GM21528 (cell line): Measurements from ENCODE around the gene PLXND1.
"Not testable (repeated sequence)": the region's sequence is repeated elsewhere in the genome, so short reads cannot be mapped to it uniquely, and the experiment has no call there.

Source experiments
- ATAC-seq: cut with Tn5 transposase; IDR thresholded peaks from one replicate; pipeline ENCODE4 v1.9.1; 2021; ENCODE audit warnings: mild to moderate bottlenecking, moderate library complexity; ENCODE audit not compliant: unreplicated experiment, low FRiP score

Gene PLXND1

GRCh38 chr3:129606636-129607390 lies at the start of gene PLXND1:
PLXND1 (minus strand) TSS chr3:129606676; CDS start chr3:129606639, 37 bp downstream.
- no peak for ATAC-seq

- no peak for ATAC-seq
These were observed 48.8 kb upstream of the PLXND1 start for GRCh38 chr3:129655291-129655700.

GRCh38 chr3:129654131-129654530 lies 47.7 kb upstream of the PLXND1 start:
- ATAC-seq = no peak

GRCh38 chr3:129653019-129653418 lies 46.5 kb upstream of the PLXND1 start:
- no peak for ATAC-seq

GRCh38 chr3:129651435-129652202 lies 45.1 kb upstream of the PLXND1 start:
- no peak for ATAC-seq

- ATAC-seq = no peak
These were observed 43.9 kb upstream of the PLXND1 start for GRCh38 chr3:129650256-129650872.

GRCh38 chr3:129648391-129648790 lies 41.9 kb upstream of the PLXND1 start:
- no peak for ATAC-seq

GRCh38 chr3:129645286-129645685 lies 38.8 kb upstream of the PLXND1 start:
- no peak for ATAC-seq

- no peak for ATAC-seq
These were observed 38.4 kb upstream of the PLXND1 start for GRCh38 chr3:129644836-129645235.

- ATAC-seq = not testable (repeated sequence)
These were observed 35.2 kb upstream of the PLXND1 start for GRCh38 chr3:129641567-129642260.

- ATAC-seq = not testable (repeated sequence)
These were observed 34.5 kb upstream of the PLXND1 start for GRCh38 chr3:129640985-129641384.

GRCh38 chr3:129638481-129638880 lies 32.0 kb upstream of the PLXND1 start:
- ATAC-seq = no peak

- no peak for ATAC-seq
These were observed 29.6 kb upstream of the PLXND1 start for GRCh38 chr3:129636082-129636481.

GRCh38 chr3:129635656-129636055 lies 29.2 kb upstream of the PLXND1 start:
- ATAC-seq = no peak

- no peak for ATAC-seq
These were observed 27.4 kb upstream of the PLXND1 start for GRCh38 chr3:129633751-129634481.

- ATAC-seq = no peak
These were observed 26.5 kb upstream of the PLXND1 start for GRCh38 chr3:129632977-129633376.

- no peak for ATAC-seq
These were observed 26.1 kb upstream of the PLXND1 start for GRCh38 chr3:129632556-129632955.

GRCh38 chr3:129632056-129632455 lies 25.6 kb upstream of the PLXND1 start:
- ATAC-seq = no peak

GRCh38 chr3:129629011-129629410 lies 22.5 kb upstream of the PLXND1 start:
- ATAC-seq = no peak

GRCh38 chr3:129628169-129628522 lies 21.7 kb upstream of the PLXND1 start:
- ATAC-seq = no peak
